Activated CD8-positive, alpha-beta T cell treated with anti-CD3 and anti-CD28 coated beads, Interleukin-2, amount 10 ng/mL, durations not matched to agents 7 days and 5 days (primary cell): ENCODE data around the gene PHACTR2. TPM values are rescaled to one million over a fixed set of nuclear protein-coding genes. Genes with fewer than 3 reads are reported as not detected.

ENCODE experiments used
- ATAC-seq: fragments of 150-1000 bp; cut with Tn5 transposase; one replicate; pipeline ENCODE4 v1.10.0; 2021; ENCODE audit warnings: moderate library complexity
- CTCF ChIA-PET: fragments of 350-600 bp; sonication (Branson Sonifier 250); formaldehyde crosslinking; loops from one replicate; lab custom pipeline; 2021; ENCODE audit warnings: antibody characterized with exemption; lab: Charles Lee
- POLR2A ChIA-PET: fragments of 350-600 bp; sonication (Branson Sonifier 250); formaldehyde crosslinking; loops from one replicate; lab custom pipeline; 2021; ENCODE audit warnings: antibody characterized with exemption; lab: Charles Lee
- DNase-seq: peaks from one replicate; pipeline ENCODE4 v3.0.0-alpha.2; 2020
- H3K27ac Mint-ChIP-seq: one replicate; pipeline ENCODE4 v1.8.0; 2021; ENCODE audit warnings: mild to moderate bottlenecking, mixed read lengths
- H3K27me3 Mint-ChIP-seq: one replicate; pipeline ENCODE4 v1.8.0; 2021; ENCODE audit warnings: low read depth, mixed read lengths
- H3K36me3 Mint-ChIP-seq: one replicate; pipeline ENCODE4 v1.8.0; 2021; ENCODE audit warnings: low read depth, mixed read lengths
- H3K4me1 Mint-ChIP-seq: one replicate; pipeline ENCODE4 v1.8.0; 2021; ENCODE audit warnings: low read depth, mixed read lengths
- H3K4me3 Mint-ChIP-seq: one replicate; pipeline ENCODE4 v1.8.0; 2021; ENCODE audit warnings: mild to moderate bottlenecking, mixed read lengths
- H3K9me3 Mint-ChIP-seq: one replicate; pipeline ENCODE4 v1.8.0; 2022; ENCODE audit warnings: mixed read lengths; ENCODE audit not compliant: insufficient read depth
- total RNA-seq, 2 experiments: library from RNA; stranded (reverse); gene quantifications; one replicate each; pipeline ENCODE4 v1.2.3, GENCODE V29; 2021

PHACTR2 gene
- total RNA-seq, 2 experiments from 2014 or later = 22.4 to 23.1 TPM

GRCh38 chr6:143676437-143677045 lies 1.2 kb upstream of the PHACTR2 start:
- no peaks in the 10 kb centered on the region for H3K36me3 Mint-ChIP-seq
- no peak for ATAC-seq
- no peak overlapping the region for H3K4me3 Mint-ChIP-seq
- ChIA-PET CTCF (no interaction called here), POLR2A (no interaction called here)
- peaks cover 15% of the 10 kb centered on the region for H3K4me1 Mint-ChIP-seq
- no peak overlapping the region for H3K27ac Mint-ChIP-seq
- H3K27me3 Mint-ChIP-seq = peaks cover 41% of the 10 kb centered on the region
- no peak for DNase-seq
- H3K9me3 Mint-ChIP-seq = no peaks in the 10 kb centered on the region

DNA sequence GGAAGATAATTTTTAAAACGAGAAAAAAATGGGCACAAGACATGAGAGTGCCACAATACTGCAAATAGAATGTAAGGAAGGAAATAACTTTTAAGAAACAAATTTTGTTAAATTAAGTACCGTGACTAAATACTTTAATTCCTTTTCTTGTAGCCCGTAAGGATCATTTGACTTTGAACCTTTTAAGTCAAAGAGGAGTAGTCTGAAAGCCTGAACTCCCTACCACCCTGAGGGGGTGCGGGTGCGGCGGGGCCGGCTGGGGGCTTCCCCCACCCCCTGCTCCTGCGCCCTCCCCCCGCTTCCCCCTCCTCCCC lies 231 bp upstream of the PHACTR2 start:
- H3K4me3 Mint-ChIP-seq = no peak overlapping the region
- peaks cover 46% of the 10 kb centered on the region for H3K27me3 Mint-ChIP-seq
- ATAC-seq = peak; percentile 39
- H3K4me1 Mint-ChIP-seq = peaks cover 15% of the 10 kb centered on the region
- ChIA-PET POLR2A (no interaction called here), CTCF (no interaction called here)
- no peaks in the 10 kb centered on the region for H3K36me3 Mint-ChIP-seq
- DNase-seq = no peak
- no peak overlapping the region for H3K27ac Mint-ChIP-seq
- H3K9me3 Mint-ChIP-seq = peaks cover 5% of the 10 kb centered on the region

GRCh38 chr6:143679041-143679440 lies 1.3 kb downstream of the PHACTR2 start:
- H3K4me3 Mint-ChIP-seq = peak overlapping the region; percentile 69
- DNase-seq = no peak
- H3K27ac Mint-ChIP-seq = no peak overlapping the region
- ATAC-seq = no peak
- peaks cover 4% of the 10 kb centered on the region for H3K36me3 Mint-ChIP-seq
- H3K4me1 Mint-ChIP-seq = peaks cover 15% of the 10 kb centered on the region
- peaks cover 47% of the 10 kb centered on the region for H3K27me3 Mint-ChIP-seq
- ChIA-PET CTCF (interaction anchor here (1.0 kb wide), 1 partner anchor 263 kb away, joined by 4 read pairs; no protein-coding TSS in a partner anchor), POLR2A (interaction anchor here (1.2 kb wide), 1 partner anchor 164 kb away, joined by 3 read pairs; the partner anchor contains the start of gene LTV1)
- peaks cover 11% of the 10 kb centered on the region for H3K9me3 Mint-ChIP-seq

- CTCF ChIA-PET = no interaction called here
- H3K4me3 Mint-ChIP-seq = no peak overlapping the region
Measured at GRCh38 chr6:143680141-143680540, 2.4 kb downstream of the PHACTR2 start.

GRCh38 chr6:143682805-143683204 lies 5.0 kb downstream of the PHACTR2 start:
- Mint-ChIP-seq H3K4me3 (no peak overlapping the region), H3K9me3 (peaks cover 11% of the 10 kb centered on the region), H3K4me1 (peaks cover 15% of the 10 kb centered on the region), H3K36me3 (peaks cover 4% of the 10 kb centered on the region), H3K27me3 (peaks cover 31% of the 10 kb centered on the region), H3K27ac (no peak overlapping the region)
- CTCF ChIA-PET = no interaction called here
- POLR2A ChIA-PET = no interaction called here
- no peak for ATAC-seq
- no peak for DNase-seq

More at GRCh38 chr6:143680141-143680540, 2.4 kb downstream of the PHACTR2 start:
- Mint-ChIP-seq H3K27me3 (peaks cover 43% of the 10 kb centered on the region), H3K27ac (no peak overlapping the region), H3K4me1 (peaks cover 15% of the 10 kb centered on the region), H3K9me3 (peaks cover 11% of the 10 kb centered on the region), H3K36me3 (peaks cover 4% of the 10 kb centered on the region)
- ATAC-seq = no peak
- no peak for DNase-seq
- POLR2A ChIA-PET = no interaction called here

DNA sequence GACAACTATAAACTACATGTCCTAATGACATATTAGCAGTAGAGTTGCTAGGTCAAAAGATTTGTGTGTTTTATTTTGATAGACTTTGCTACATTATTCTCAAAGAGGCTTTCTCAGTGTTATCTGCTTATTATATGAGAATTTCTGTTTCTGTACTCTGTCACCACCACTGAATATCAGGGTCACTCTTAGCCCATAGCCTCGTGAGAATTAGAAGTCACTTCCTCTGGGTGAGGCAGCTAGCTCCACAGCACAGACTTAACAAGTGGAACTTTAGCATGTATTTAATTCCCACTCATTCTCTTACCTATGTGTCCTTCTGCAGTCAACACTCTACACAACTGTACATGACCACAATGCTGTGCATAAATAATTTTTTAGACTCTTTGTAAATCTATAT lies 6.7 kb downstream of the PHACTR2 start:
- Mint-ChIP-seq H3K9me3 (peaks cover 11% of the 10 kb centered on the region), H3K4me1 (peaks cover 2% of the 10 kb centered on the region), H3K27me3 (peaks cover 22% of the 10 kb centered on the region), H3K4me3 (no peak overlapping the region), H3K27ac (no peak overlapping the region), H3K36me3 (peaks cover 4% of the 10 kb centered on the region)
- no peak for ATAC-seq
- POLR2A ChIA-PET = no interaction called here
- DNase-seq = no peak
- CTCF ChIA-PET = no interaction called here

GRCh38 chr6:143685653-143686052 lies 7.9 kb downstream of the PHACTR2 start:
- Mint-ChIP-seq H3K27ac (no peak overlapping the region), H3K36me3 (peaks cover 4% of the 10 kb centered on the region), H3K9me3 (peaks cover 11% of the 10 kb centered on the region), H3K4me1 (peaks cover 4% of the 10 kb centered on the region), H3K4me3 (no peak overlapping the region), H3K27me3 (peaks cover 19% of the 10 kb centered on the region)
- POLR2A ChIA-PET = interaction anchor here (0.6 kb wide), 1 partner anchor 107 kb away, joined by 5 read pairs; no protein-coding TSS in a partner anchor
- ATAC-seq (no peak), DNase-seq (no peak)
- CTCF ChIA-PET = no interaction called here

DNA sequence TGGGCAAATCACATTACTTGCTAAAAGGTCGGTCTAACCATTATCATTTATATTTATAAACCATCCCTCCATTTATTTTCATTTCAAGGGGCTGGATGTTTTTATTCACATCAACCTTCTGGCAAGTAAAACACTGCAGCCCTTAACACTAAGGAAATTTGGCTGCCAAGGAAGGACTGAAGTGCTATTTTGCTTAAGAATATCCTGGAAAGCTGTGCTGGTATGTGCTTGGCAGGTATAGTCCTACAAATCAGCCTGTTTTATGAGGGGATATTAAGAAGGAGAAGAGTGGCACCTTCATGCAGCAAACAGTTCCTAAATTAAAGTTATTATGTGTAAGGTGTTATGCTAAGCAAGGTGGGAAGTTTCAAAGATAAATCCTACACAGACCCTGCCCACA lies 9.8 kb downstream of the PHACTR2 start:
- ChIA-PET POLR2A (no interaction called here), CTCF (no interaction called here)
- peaks cover 5% of the 10 kb centered on the region for H3K9me3 Mint-ChIP-seq
- peaks cover 10% of the 10 kb centered on the region for H3K27me3 Mint-ChIP-seq
- H3K36me3 Mint-ChIP-seq = peaks cover 4% of the 10 kb centered on the region
- H3K4me1 Mint-ChIP-seq = peaks cover 4% of the 10 kb centered on the region
- no peak for DNase-seq
- no peak overlapping the region for H3K4me3 Mint-ChIP-seq
- no peak overlapping the region for H3K27ac Mint-ChIP-seq
- ATAC-seq = no peak

DNA sequence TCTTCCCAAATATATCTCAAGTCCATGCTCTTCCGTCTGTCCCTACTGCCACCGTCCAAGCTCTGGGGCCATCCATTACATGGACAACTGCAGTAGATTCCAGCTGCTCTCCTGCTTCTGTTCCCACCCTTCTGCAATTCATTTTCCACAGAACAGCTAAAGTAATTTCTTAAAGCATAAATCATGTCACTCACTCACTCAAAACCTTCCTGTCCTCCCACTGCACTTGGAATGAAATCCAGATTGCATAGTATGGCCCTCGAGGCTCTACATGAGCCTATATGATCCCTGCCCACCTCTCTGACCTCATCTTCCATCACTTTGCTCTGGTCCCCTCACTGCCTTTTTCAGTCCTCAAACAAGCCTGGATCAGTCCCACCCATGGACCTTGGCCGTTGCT lies 10.9 kb downstream of the PHACTR2 start:
- H3K27me3 Mint-ChIP-seq = peaks cover 6% of the 10 kb centered on the region
- H3K36me3 Mint-ChIP-seq = no peaks in the 10 kb centered on the region
- H3K27ac Mint-ChIP-seq = no peak overlapping the region
- H3K4me3 Mint-ChIP-seq = no peak overlapping the region
- ChIA-PET CTCF (no interaction called here), POLR2A (no interaction called here)
- DNase-seq = no peak
- peaks cover 4% of the 10 kb centered on the region for H3K4me1 Mint-ChIP-seq
- ATAC-seq = no peak
- H3K9me3 Mint-ChIP-seq = no peaks in the 10 kb centered on the region

GRCh38 chr6:143689852-143690251 lies 12.1 kb downstream of the PHACTR2 start:
- ATAC-seq (no peak), DNase-seq (no peak)
- ChIA-PET CTCF (no interaction called here), POLR2A (no interaction called here)
- H3K4me3 Mint-ChIP-seq = no peak overlapping the region
- no peaks in the 10 kb centered on the region for H3K9me3 Mint-ChIP-seq
- peaks cover 6% of the 10 kb centered on the region for H3K27me3 Mint-ChIP-seq
- H3K27ac Mint-ChIP-seq = no peak overlapping the region
- no peaks in the 10 kb centered on the region for H3K36me3 Mint-ChIP-seq
- H3K4me1 Mint-ChIP-seq = peaks cover 4% of the 10 kb centered on the region

DNA sequence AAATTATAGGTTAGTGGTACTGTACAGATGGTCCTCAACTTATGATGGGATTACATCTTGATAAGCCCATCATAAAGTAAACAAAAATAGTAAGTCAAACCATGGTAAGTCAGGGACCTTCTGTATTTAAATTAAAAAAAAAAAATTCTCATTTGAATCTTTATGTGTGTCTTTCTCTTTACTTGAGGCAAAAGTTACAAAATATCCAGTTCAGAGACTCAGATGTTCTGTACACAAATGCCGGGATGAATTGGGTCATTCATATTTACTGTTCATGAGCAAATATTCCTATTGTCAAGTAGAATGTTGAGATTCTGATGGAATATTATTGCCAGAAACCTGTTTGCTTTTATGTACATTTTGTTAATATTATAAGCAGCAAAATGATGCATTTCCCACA lies 13.4 kb downstream of the PHACTR2 start:
- no peaks in the 10 kb centered on the region for H3K36me3 Mint-ChIP-seq
- POLR2A ChIA-PET = no interaction called here

GRCh38 chr6:143691900-143692636 lies 14.3 kb downstream of the PHACTR2 start:
- ChIA-PET POLR2A (no interaction called here), CTCF (no interaction called here)
- no peaks in the 10 kb centered on the region for H3K36me3 Mint-ChIP-seq
- DNase-seq (no peak), ATAC-seq (no peak)
- peaks cover 4% of the 10 kb centered on the region for H3K4me1 Mint-ChIP-seq
- H3K4me3 Mint-ChIP-seq = no peak overlapping the region
- H3K27ac Mint-ChIP-seq = no peak overlapping the region
- H3K9me3 Mint-ChIP-seq = no peaks in the 10 kb centered on the region
- H3K27me3 Mint-ChIP-seq = peaks cover 6% of the 10 kb centered on the region

More for the DNA sequence above, 13.4 kb downstream of the PHACTR2 start:
- CTCF ChIA-PET = no interaction called here
- Mint-ChIP-seq H3K9me3 (no peaks in the 10 kb centered on the region), H3K4me3 (no peak overlapping the region), H3K27ac (no peak overlapping the region), H3K27me3 (peaks cover 6% of the 10 kb centered on the region), H3K4me1 (peaks cover 4% of the 10 kb centered on the region)
- DNase-seq (no peak), ATAC-seq (no peak)
